Brain pericyte (primary cell): ENCODE measurements around the gene CDH3.

Experiments used
- DNase-seq: peaks from one replicate; pipeline ENCODE4 v3.0.0-alpha.2; 2012; ENCODE audit warnings: low read depth, low spot score

Gene CDH3

GRCh38 chr16:68651136-68651535 lies 6.0 kb downstream of the CDH3 start:
- no peak for DNase-seq

- no peak for DNase-seq
Measured at GRCh38 chr16:68652659-68653058, 7.5 kb downstream of the CDH3 start.

- DNase-seq = no peak
Measured at GRCh38 chr16:68655806-68656205, 10.7 kb downstream of the CDH3 start.

- no peak for DNase-seq
Measured at GRCh38 chr16:68656751-68657150, 11.6 kb downstream of the CDH3 start.

GRCh38 chr16:68658341-68658973 lies 13.3 kb downstream of the CDH3 start:
- no peak for DNase-seq

GRCh38 chr16:68658974-68659360 lies 13.9 kb downstream of the CDH3 start:
- no peak for DNase-seq

GRCh38 chr16:68659412-68660358 lies 14.6 kb downstream of the CDH3 start:
- DNase-seq = no peak

GRCh38 chr16:68660359-68660795 lies 15.3 kb downstream of the CDH3 start:
- no peak for DNase-seq

- no peak for DNase-seq
Measured at GRCh38 chr16:68662035-68662434, 16.9 kb downstream of the CDH3 start.

GRCh38 chr16:68664297-68664696 lies 19.2 kb downstream of the CDH3 start:
- DNase-seq = no peak

- DNase-seq = no peak
Measured at GRCh38 chr16:68665501-68665900, 20.4 kb downstream of the CDH3 start.

GRCh38 chr16:68668266-68668665 lies 23.2 kb downstream of the CDH3 start:
- DNase-seq = no peak

GRCh38 chr16:68676113-68676860 lies 31.2 kb downstream of the CDH3 start:
- no peak for DNase-seq

GRCh38 chr16:68681038-68681437 lies 35.9 kb downstream of the CDH3 start:
- no peak for DNase-seq

GRCh38 chr16:68685685-68686478 lies 40.8 kb downstream of the CDH3 start:
- no peak for DNase-seq

GRCh38 chr16:68686905-68687304 lies 41.8 kb downstream of the CDH3 start:
- no peak for DNase-seq

- no peak for DNase-seq
Measured at GRCh38 chr16:68689921-68690320, 44.8 kb downstream of the CDH3 start.

GRCh38 chr16:68695575-68695974 lies 50.5 kb downstream of the CDH3 start:
- no peak for DNase-seq

GRCh38 chr16:68696514-68696913 lies 51.4 kb downstream of the CDH3 start:
- no peak for DNase-seq

GRCh38 chr16:68698091-68698490 lies 53.0 kb downstream of the CDH3 start:
- DNase-seq = no peak

GRCh38 chr16:68700120-68700519 lies 55.0 kb downstream of the CDH3 start:
- DNase-seq = no peak
